GM23338 (cell line): ENCODE data around the gene ARHGEF2.

ENCODE experiments used
- EZH2 ChIP-seq: fragments of 200-600 bp; sonication (generic); IDR thresholded peaks from one replicate; pipeline ENCODE4 v1.8.0; 2017; ENCODE audit warnings: antibody characterized with exemption, mild to moderate bottlenecking, low read depth; ENCODE audit not compliant: unreplicated experiment
- TF ChIP-seq, protein P1 (sequence below), 2 experiments: fragments of 200-600 bp in 1 of 2; sonication (generic) in 1 of 2; conservative IDR thresholded peaks; 2 replicates each; pipeline versions ENCODE4 v1.5.1 to v1.6.1; 2016 to 2017; ENCODE audit warnings: antibody characterized with exemption in 2 of 2, low read depth in 2 of 2, mild to moderate bottlenecking in 2 of 2, moderate library complexity in 1 of 2

DNA sequence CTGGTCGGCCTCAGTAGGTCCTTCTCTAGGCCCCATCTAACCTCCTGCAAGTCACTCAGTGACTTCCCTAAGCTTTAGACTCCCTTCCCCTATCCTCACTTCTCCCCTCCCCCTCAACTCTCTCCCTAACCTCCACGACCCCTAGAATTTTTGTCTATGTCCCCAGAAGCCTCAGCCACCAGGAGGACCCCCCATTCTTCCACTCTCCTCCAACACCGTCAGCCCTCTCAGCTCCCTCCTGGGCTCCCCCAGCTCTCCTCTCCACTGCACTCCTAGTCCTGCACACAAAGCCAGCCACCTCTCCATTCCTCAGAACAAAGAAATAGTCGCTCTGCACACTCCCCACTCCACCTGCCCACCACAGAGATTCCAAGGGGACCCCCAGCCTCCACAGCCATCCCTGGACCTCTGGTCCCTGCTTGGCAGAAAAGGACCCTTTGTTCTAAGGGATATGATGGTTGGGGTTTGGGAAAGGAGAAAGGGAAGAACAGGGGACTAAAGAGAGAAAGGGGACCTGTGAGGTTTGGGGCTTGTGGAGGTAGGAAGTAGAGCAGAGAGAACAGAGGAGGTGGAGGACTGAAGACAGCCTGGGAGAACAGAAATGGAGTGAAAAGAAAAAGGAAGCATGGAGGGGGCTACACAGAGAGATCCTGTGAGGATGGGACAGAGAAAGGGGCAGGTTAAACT is 2.8 kb downstream of the ARHGEF2 start:
- TF ChIP-seq EZH2 = no peak
- TF ChIP-seq, protein P1, sequence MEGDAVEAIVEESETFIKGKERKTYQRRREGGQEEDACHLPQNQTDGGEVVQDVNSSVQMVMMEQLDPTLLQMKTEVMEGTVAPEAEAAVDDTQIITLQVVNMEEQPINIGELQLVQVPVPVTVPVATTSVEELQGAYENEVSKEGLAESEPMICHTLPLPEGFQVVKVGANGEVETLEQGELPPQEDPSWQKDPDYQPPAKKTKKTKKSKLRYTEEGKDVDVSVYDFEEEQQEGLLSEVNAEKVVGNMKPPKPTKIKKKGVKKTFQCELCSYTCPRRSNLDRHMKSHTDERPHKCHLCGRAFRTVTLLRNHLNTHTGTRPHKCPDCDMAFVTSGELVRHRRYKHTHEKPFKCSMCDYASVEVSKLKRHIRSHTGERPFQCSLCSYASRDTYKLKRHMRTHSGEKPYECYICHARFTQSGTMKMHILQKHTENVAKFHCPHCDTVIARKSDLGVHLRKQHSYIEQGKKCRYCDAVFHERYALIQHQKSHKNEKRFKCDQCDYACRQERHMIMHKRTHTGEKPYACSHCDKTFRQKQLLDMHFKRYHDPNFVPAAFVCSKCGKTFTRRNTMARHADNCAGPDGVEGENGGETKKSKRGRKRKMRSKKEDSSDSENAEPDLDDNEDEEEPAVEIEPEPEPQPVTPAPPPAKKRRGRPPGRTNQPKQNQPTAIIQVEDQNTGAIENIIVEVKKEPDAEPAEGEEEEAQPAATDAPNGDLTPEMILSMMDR (conservative IDR thresholded peaks at IDR 0.05; ENCODE audit: low read depth in 2 of 2) = no peak
